ENCODE measurements around the gene DOCK4. TPM values are rescaled to one million over a fixed set of nuclear protein-coding genes. Genes with fewer than 3 reads are reported as not detected.

The DOCK4 gene
- total RNA-seq, 4 donors from 2014 or later = 8.2 to 9.0 (median 8.6) TPM

DNA sequence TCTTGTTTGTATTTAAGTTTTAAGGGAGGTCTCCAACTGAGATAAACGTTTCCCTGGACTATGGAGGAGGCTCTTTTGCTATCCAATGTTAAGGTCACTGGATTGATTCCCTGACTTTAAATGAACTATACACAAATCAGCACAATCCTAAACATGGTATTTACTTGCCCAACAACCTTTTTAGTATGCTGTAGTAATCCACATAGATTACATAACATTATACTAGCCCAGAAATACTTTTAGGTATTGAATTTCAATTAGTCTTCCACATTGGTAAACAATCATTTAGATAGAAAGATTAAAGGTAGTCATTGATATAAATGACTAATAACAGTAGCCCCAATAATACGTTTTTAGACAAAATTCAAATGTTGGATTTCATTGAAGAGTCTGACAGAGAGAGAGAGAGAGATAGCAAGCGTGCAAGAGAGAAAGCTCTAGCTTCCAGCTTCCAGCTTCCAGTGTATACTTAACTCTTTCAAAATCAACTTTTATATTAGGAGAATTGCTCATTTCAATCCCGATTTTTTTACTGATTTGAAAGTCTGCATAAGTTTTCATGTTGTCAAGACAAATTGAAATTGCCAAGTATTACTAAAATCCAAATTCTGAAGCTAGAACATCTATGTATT is 155.8 kb downstream of the DOCK4 start:
- WGBS, 2 donors = 48 to 52% methylated on average over 4 of the region's 4 CpGs
- TF ChIP-seq POLR2A (IDR thresholded peaks at IDR 0.05) = no peak
- DNase-seq (ENCODE audit: low spot score in 2 of 2) = no peak
- H3K4me3 ChIP-seq (ENCODE audit: low read depth, poor library complexity, severe bottlenecking) = no peak overlapping the region
- intact Hi-C loops (cut with DNase I; ENCODE audit: low total_unique reads) = no loop called here

- intact Hi-C loops (cut with DNase I; ENCODE audit: low total_unique reads) = no loop called here
- WGBS, 2 donors = 73 to 84% methylated on average over 2 of the region's 2 CpGs
- H3K4me3 ChIP-seq (ENCODE audit: low read depth, poor library complexity, severe bottlenecking) = no peak overlapping the region
- TF ChIP-seq POLR2A (IDR thresholded peaks at IDR 0.05) = no peak
- TF ChIP-seq CTCF (IDR thresholded peaks at IDR 0.05) = no peak
- no peak for DNase-seq (ENCODE audit: low spot score in 2 of 2)
Observed at GRCh38 chr7:112049555-112050249, 156.5 kb downstream of the DOCK4 start.

GRCh38 chr7:112047421-112047820 is 158.8 kb downstream of the DOCK4 start:
- no peak for DNase-seq (ENCODE audit: low spot score in 2 of 2)
- TF ChIP-seq POLR2A (IDR thresholded peaks at IDR 0.05) (no peak), CTCF (IDR thresholded peaks at IDR 0.05) (no peak)
- 95 to 100% methylated on average over 2 of the region's 2 CpGs for WGBS, 2 donors
- no peak overlapping the region for H3K4me3 ChIP-seq (ENCODE audit: low read depth, poor library complexity, severe bottlenecking)
- intact Hi-C loops (cut with DNase I; ENCODE audit: low total_unique reads) = no loop called here

GRCh38 chr7:112045222-112045621 is 161.0 kb downstream of the DOCK4 start:
- no peak for DNase-seq (ENCODE audit: low spot score in 2 of 2)

GRCh38 chr7:112042631-112043030 is 163.6 kb downstream of the DOCK4 start:
- TF ChIP-seq CTCF (IDR thresholded peaks at IDR 0.05) (no peak), POLR2A (IDR thresholded peaks at IDR 0.05) (no peak)
- no peak for DNase-seq (ENCODE audit: low spot score in 2 of 2)
- WGBS, 2 donors = 91 to 92% methylated on average over 8 of the region's 8 CpGs
- H3K4me3 ChIP-seq (ENCODE audit: low read depth, poor library complexity, severe bottlenecking) = no peak overlapping the region
- intact Hi-C loops (cut with DNase I; ENCODE audit: low total_unique reads) = no loop called here

More at GRCh38 chr7:112045222-112045621, 161.0 kb downstream of the DOCK4 start:
- intact Hi-C loops (cut with DNase I; ENCODE audit: low total_unique reads) = no loop called here
- H3K4me3 ChIP-seq (ENCODE audit: low read depth, poor library complexity, severe bottlenecking) = no peak overlapping the region
- TF ChIP-seq CTCF (IDR thresholded peaks at IDR 0.05) (no peak), POLR2A (IDR thresholded peaks at IDR 0.05) (no peak)

- whole genome bisulfite sequencing, 2 donors = 91 to 100% methylated on average over 1 of the region's 1 CpG
Observed at GRCh38 chr7:112038353-112038752, 167.8 kb downstream of the DOCK4 start.

More at GRCh38 chr7:112038353-112038752, 167.8 kb downstream of the DOCK4 start:
- intact Hi-C loops (cut with DNase I; ENCODE audit: low total_unique reads) = no loop called here
- no peak overlapping the region for H3K4me3 ChIP-seq (ENCODE audit: low read depth, poor library complexity, severe bottlenecking)
- no peak for TF ChIP-seq POLR2A (IDR thresholded peaks at IDR 0.05)
- no peak for TF ChIP-seq CTCF (IDR thresholded peaks at IDR 0.05)
- DNase-seq (ENCODE audit: low spot score in 2 of 2) = no peak
